Osteoblast (primary cell): Measurements from ENCODE around the gene COL23A1. TPM values are rescaled to one million over a fixed set of nuclear protein-coding genes. Genes with fewer than 3 reads are reported as not detected.
"Not testable (repeated sequence)": the region's sequence is repeated elsewhere in the genome, so short reads cannot be mapped to it uniquely, and the experiment has no call there.

Experiments
- DNase-seq: peaks from one replicate; pipeline ENCODE4 v3.0.0; 2011; ENCODE audit warnings: low spot score, mixed read lengths; ENCODE audit not compliant: insufficient read length; ENCODE audit errors: missing footprints
- H2AFZ ChIP-seq: 2 replicates; pipeline ENCODE4 v1.6.0; 2011; ENCODE audit warnings: mild to moderate bottlenecking, low read length
- H3K27ac ChIP-seq: 2 replicates; pipeline ENCODE4 v1.5.1; 2011; ENCODE audit warnings: mild to moderate bottlenecking, low read depth, low read length, moderate library complexity
- H3K27me3 ChIP-seq: 2 replicates; pipeline ENCODE4 v1.6.0; 2012; ENCODE audit warnings: mild to moderate bottlenecking, control low read depth, inconsistent platforms, low read length, moderate library complexity; ENCODE audit not compliant: insufficient read depth
- H3K36me3 ChIP-seq: 2 replicates; pipeline ENCODE4 v1.5.1; 2011; ENCODE audit warnings: mild to moderate bottlenecking, low read length, control low read depth, moderate library complexity; ENCODE audit not compliant: insufficient read depth
- H3K4me1 ChIP-seq: 2 replicates; pipeline ENCODE4 v1.5.1; 2011; ENCODE audit warnings: mild to moderate bottlenecking, low read length, control low read depth, moderate library complexity; ENCODE audit not compliant: insufficient read depth
- H3K4me2 ChIP-seq: 2 replicates; pipeline ENCODE4 v1.6.0; 2011; ENCODE audit warnings: mild to moderate bottlenecking, low read length; ENCODE audit not compliant: insufficient read depth
- H3K4me3 ChIP-seq: fragments of 200-600 bp; sonication (generic); 3 replicates; pipeline ENCODE4 v1.5.1; 2012; ENCODE audit warnings: mild to moderate bottlenecking, low read length, inconsistent platforms; ENCODE audit not compliant: insufficient read depth
- H3K79me2 ChIP-seq: 2 replicates; pipeline ENCODE4 v1.6.0; 2012; ENCODE audit warnings: mild to moderate bottlenecking, low read length, control low read depth, inconsistent platforms; ENCODE audit not compliant: insufficient read depth
- H3K9me3 ChIP-seq: 2 replicates; pipeline ENCODE4 v1.5.1; 2011; ENCODE audit warnings: low read depth, low read length, control low read depth
- H4K20me1 ChIP-seq: 2 replicates; pipeline ENCODE4 v1.6.0; 2012; ENCODE audit warnings: mild to moderate bottlenecking, low read length, control low read depth; ENCODE audit not compliant: insufficient read depth
- total RNA-seq: library from RNA; depleted of rRNA; stranded (reverse); fragments of >200 nt; gene quantifications from 2 replicates; pipeline ENCODE4 v1.2.3, GENCODE V29; 2012
- TF ChIP-seq, protein P1 (sequence below): IDR thresholded peaks from 2 replicates; pipeline ENCODE4 v1.5.1; 2011; ENCODE audit warnings: mild to moderate bottlenecking, low read depth, low read length, moderate library complexity; ENCODE audit errors: extremely low read depth

Gene COL23A1
- total RNA-seq, 1 donor = under 0.01 TPM

DNA sequence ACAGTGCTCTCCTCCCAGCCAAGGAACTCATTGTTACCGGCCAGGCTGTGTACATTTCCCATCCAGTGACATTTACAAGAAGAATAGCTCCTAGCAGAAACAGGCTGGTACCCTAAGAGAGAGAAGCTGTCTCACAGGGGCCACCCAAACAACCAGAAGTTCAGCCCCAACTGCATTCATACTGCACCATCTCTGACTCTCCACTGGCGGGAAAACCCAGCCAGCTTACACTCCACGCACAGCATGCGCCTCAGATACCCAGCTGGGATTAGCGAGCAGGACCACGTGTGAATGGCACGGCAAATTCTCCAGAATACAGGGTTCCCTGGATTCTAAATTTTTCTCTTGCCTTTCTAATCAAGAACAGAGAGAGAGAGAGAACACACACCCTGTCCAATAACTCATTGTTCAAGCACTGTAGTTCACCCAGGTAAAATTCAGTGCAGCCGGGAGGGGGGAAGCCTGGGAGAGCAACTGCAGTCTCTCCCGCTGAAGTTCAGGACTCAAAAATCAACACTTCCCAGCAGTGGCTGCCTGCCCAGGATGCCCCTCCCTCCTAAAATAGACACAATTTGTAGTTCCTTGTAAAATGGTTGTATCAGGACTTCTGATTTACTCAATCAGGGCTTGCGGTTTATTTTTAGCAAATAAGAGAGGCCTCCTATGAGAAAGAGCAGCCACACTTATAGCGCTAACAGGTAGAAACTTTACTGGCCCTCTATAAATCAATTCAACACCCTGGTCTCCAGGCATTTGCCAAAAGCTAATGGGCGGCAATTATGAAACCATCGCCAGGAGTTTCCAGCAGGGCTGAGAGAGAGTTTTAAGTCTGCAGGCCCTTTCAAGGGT, 2.2 kb downstream of the COL23A1 start:
- no peak overlapping the region for H3K27ac ChIP-seq
- H3K79me2 ChIP-seq = no peaks in the 10 kb centered on the region
- TF ChIP-seq, protein P1, sequence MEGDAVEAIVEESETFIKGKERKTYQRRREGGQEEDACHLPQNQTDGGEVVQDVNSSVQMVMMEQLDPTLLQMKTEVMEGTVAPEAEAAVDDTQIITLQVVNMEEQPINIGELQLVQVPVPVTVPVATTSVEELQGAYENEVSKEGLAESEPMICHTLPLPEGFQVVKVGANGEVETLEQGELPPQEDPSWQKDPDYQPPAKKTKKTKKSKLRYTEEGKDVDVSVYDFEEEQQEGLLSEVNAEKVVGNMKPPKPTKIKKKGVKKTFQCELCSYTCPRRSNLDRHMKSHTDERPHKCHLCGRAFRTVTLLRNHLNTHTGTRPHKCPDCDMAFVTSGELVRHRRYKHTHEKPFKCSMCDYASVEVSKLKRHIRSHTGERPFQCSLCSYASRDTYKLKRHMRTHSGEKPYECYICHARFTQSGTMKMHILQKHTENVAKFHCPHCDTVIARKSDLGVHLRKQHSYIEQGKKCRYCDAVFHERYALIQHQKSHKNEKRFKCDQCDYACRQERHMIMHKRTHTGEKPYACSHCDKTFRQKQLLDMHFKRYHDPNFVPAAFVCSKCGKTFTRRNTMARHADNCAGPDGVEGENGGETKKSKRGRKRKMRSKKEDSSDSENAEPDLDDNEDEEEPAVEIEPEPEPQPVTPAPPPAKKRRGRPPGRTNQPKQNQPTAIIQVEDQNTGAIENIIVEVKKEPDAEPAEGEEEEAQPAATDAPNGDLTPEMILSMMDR = no peak
- H3K4me3 ChIP-seq = no peak overlapping the region
- no peaks in the 10 kb centered on the region for H3K36me3 ChIP-seq
- no peak for DNase-seq
- H3K27me3 ChIP-seq = peaks cover 34% of the 10 kb centered on the region
- H3K4me1 ChIP-seq = peaks cover 5% of the 10 kb centered on the region
- H4K20me1 ChIP-seq = peaks cover 4% of the 10 kb centered on the region
- no peaks in the 10 kb centered on the region for H3K9me3 ChIP-seq
- no peak overlapping the region for H3K4me2 ChIP-seq
- no peak overlapping the region for H2AFZ ChIP-seq

DNA sequence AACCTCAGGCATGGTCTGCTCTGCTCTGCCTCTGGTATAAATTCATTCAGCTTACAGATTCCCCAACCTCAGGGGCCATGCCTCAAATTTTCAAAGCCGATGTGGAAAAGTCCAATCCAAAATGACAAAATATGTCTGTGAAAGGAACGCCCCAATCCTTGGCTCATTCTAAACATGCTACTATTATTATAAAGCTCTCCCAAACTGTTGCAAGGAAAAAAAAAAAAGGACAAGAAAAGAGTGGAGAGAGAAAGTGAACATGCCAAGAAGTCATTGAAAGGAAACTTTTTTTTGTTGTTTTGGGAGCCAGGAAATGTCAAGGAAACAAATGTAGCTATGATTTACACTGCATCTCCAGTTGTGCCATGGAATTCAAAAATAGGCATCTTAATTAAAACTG, 3.8 kb downstream of the COL23A1 start:
- no peaks in the 10 kb centered on the region for H3K9me3 ChIP-seq
- no peak overlapping the region for H2AFZ ChIP-seq
- H3K36me3 ChIP-seq = no peaks in the 10 kb centered on the region
- no peaks in the 10 kb centered on the region for H4K20me1 ChIP-seq
- H3K4me2 ChIP-seq = no peak overlapping the region
- H3K27me3 ChIP-seq = peaks cover 34% of the 10 kb centered on the region
- TF ChIP-seq, protein P1 = no peak
- DNase-seq = no peak
- no peak overlapping the region for H3K4me3 ChIP-seq
- H3K27ac ChIP-seq = no peak overlapping the region
- no peaks in the 10 kb centered on the region for H3K79me2 ChIP-seq
- H3K4me1 ChIP-seq = peaks cover 5% of the 10 kb centered on the region

DNA sequence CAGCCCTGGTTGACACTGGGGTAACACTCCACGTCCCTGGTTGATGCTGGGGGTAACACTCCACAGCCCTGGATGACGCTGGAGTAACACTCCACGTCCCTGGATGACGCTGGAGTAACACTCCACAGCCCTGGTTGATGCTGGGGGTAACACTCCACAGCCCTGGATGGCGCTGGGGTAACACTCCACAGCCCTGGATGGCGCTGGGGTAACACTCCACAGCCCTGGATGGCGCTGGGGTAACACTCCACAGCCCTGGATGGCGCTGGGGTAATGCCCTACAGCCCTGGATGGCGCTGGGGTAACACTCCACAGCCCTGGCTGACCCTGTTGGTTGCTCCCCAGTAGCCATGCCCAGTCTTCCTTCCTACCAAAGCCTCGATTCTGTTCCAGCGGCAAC, 4.8 kb downstream of the COL23A1 start:
- H3K9me3 ChIP-seq, DNase-seq, H4K20me1 ChIP-seq, H3K4me3 ChIP-seq, H3K4me2 ChIP-seq, H3K4me1 ChIP-seq, H3K79me2 ChIP-seq, H2AFZ ChIP-seq, H3K27ac ChIP-seq, H3K36me3 ChIP-seq: not testable (repeated sequence)
- H3K27me3 ChIP-seq = peaks cover 33% of the 10 kb centered on the region

DNA sequence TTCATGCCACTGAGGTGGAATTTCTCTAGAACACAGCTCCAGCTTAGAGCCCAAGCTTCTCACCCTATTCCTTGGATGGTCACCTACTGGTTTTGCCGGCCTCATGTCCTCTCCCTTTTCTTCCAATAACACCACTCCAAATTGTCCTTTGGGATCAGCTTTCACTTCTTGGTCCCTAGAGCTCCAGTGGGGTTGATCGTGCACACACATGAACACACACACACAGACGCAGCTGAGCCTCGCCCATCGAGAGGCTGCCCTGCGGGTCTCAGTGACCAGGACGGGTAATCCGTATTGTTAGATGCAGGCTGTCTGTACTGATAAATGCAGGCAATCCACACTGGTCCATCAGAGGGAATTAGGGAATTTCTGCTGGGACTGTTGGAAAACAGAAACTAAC, 6.9 kb downstream of the COL23A1 start:
- TF ChIP-seq, protein P1 = no peak
- no peaks in the 10 kb centered on the region for H3K36me3 ChIP-seq
- H3K4me2 ChIP-seq = no peak overlapping the region
- no peaks in the 10 kb centered on the region for H3K9me3 ChIP-seq
- no peaks in the 10 kb centered on the region for H3K79me2 ChIP-seq
- no peak overlapping the region for H2AFZ ChIP-seq
- no peak overlapping the region for H3K4me3 ChIP-seq
- no peaks in the 10 kb centered on the region for H3K4me1 ChIP-seq
- H3K27ac ChIP-seq = no peak overlapping the region
- H3K27me3 ChIP-seq = peaks cover 14% of the 10 kb centered on the region
- DNase-seq = no peak
- H4K20me1 ChIP-seq = no peaks in the 10 kb centered on the region
